GM18868 (cell line): ENCODE results near the gene BARX2.
"Not testable (repeated sequence)": the region's sequence is repeated elsewhere in the genome, so short reads cannot be mapped to it uniquely, and the experiment has no call there.

Experiments
- ATAC-seq: cut with Tn5 transposase; IDR thresholded peaks from one replicate; pipeline ENCODE4 v1.9.1; 2021; ENCODE audit warnings: mild to moderate bottlenecking, moderate library complexity; ENCODE audit not compliant: unreplicated experiment

The BARX2 gene

GRCh38 chr11:129375751-129376657, at the start of gene BARX2:
Gene BARX2 (plus strand): TSS chr11:129375848. CDS start chr11:129376036, 188 bp downstream.
- ATAC-seq = peak; percentile 63

- no peak for ATAC-seq
These were observed 48.7 kb upstream of the BARX2 start for GRCh38 chr11:129326921-129327320.

- ATAC-seq = not testable (repeated sequence)
These were observed 47.9 kb upstream of the BARX2 start for GRCh38 chr11:129327708-129328107.

GRCh38 chr11:129328756-129329155, 46.9 kb upstream of the BARX2 start:
- no peak for ATAC-seq

- no peak for ATAC-seq
These were observed 44.4 kb upstream of the BARX2 start for GRCh38 chr11:129331217-129331616.

- ATAC-seq = peak; percentile 95
These were observed 43.8 kb upstream of the BARX2 start for GRCh38 chr11:129331871-129332274.

- ATAC-seq = no peak
These were observed 41.8 kb upstream of the BARX2 start for GRCh38 chr11:129333873-129334272.

- not testable (repeated sequence) for ATAC-seq
These were observed 31.2 kb upstream of the BARX2 start for GRCh38 chr11:129344301-129344940.

GRCh38 chr11:129346916-129347315, 28.7 kb upstream of the BARX2 start:
- no peak for ATAC-seq

- ATAC-seq = no peak
These were observed 26.8 kb upstream of the BARX2 start for GRCh38 chr11:129348813-129349212.

- no peak for ATAC-seq
These were observed 23.0 kb upstream of the BARX2 start for GRCh38 chr11:129352676-129353075.

- no peak for ATAC-seq
These were observed 21.0 kb upstream of the BARX2 start for GRCh38 chr11:129354691-129355090.

GRCh38 chr11:129359748-129360147, 15.9 kb upstream of the BARX2 start:
- ATAC-seq = no peak

- peak; percentile 100 for ATAC-seq
These were observed 11.4 kb upstream of the BARX2 start for GRCh38 chr11:129364143-129364654.

- no peak for ATAC-seq
These were observed 9.8 kb upstream of the BARX2 start for GRCh38 chr11:129365816-129366215.

GRCh38 chr11:129366737-129367597, 8.7 kb upstream of the BARX2 start:
- no peak for ATAC-seq

GRCh38 chr11:129368889-129369672, 6.6 kb upstream of the BARX2 start:
- ATAC-seq = no peak

- ATAC-seq = no peak
These were observed 4.9 kb upstream of the BARX2 start for GRCh38 chr11:129370715-129371114.

- no peak for ATAC-seq
These were observed 2.8 kb upstream of the BARX2 start for GRCh38 chr11:129372609-129373488.
